Endothelial cell of hepatic sinusoid (primary cell): ENCODE results near the gene MBD5.

ENCODE experiments used
- in situ Hi-C: cut with HindIII; loops from 2 replicates; pipeline ENCODE4 v1.10.0; 2017; ENCODE audit warnings: low sequenced_read_pairs

The MBD5 gene

GRCh38 chr2:148209603-148210002 lies 188.7 kb downstream of the MBD5 start:
- in situ Hi-C loops, result no loop called here

GRCh38 chr2:148218326-148219075 lies 197.6 kb downstream of the MBD5 start:
- in situ Hi-C loops, result no loop called here

DNA sequence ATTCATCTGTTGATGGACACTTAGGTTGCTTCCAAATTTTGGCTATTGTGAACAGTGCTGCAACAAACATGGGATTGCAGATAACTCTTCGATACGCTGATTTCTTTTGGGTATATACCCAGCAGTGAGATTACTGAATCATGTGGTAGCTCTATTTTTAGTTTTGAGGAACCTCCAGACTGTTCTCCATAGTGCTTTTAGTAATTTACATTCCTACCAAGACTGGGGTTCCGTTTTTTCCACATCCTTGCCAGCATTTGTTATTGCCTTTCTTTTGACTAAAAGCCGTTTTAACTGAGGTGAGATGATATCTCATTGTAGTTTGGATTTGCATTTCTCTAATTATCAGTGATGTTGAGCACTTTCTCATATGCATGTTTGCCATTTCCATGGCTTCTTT lies 200.3 kb downstream of the MBD5 start:
- in situ Hi-C loops, result no loop called here

GRCh38 chr2:148221926-148222325 lies 201.0 kb downstream of the MBD5 start:
- in situ Hi-C loops, result no loop called here

DNA sequence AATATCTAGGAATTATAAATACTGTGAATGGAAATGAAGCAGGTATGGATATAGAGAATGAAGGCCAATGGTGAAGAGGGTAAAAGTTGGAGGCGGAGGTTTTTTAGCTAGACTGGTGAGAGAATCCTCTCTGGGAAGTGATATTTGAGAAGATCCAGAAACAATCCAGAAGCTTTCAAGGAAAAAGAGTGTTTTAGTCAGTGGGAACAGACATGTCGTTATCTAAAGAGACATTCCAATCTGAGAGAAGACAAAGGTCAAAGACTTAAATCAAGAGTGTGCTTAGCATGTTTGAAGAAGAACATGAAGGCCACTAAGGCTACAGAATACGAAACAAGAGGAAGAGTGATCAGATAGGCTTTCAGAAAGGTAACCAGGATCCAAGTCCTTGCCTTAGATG lies 211.0 kb downstream of the MBD5 start:
- in situ Hi-C loops, result loop anchor here (10.0 kb wide), 1 partner anchor 377 kb away; no protein-coding TSS in a partner anchor

GRCh38 chr2:148234143-148234542 lies 213.3 kb downstream of the MBD5 start:
- in situ Hi-C loops, result loop anchor here (10.0 kb wide), 1 partner anchor 379 kb away; no protein-coding TSS in a partner anchor

DNA sequence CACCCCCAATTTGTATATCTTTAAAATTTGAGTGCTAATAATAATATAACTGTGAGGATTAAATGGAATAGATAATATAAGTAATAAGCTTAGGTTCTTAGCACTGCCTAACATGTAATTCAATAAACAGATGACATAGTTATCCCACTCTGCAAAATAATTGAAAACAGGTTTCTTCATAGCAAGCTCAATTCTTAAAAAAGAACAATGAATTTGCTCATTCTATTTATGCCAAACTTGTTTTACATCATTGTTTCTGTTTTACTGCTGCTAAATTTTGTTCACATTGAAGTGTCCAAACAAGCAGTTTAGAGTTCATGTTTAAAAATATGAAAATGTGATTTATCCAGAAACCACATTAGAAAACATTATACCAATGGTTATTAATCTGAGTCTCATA lies 217.0 kb downstream of the MBD5 start:
- in situ Hi-C loops, result loop anchor here (10.0 kb wide), 1 partner anchor 383 kb away; no protein-coding TSS in a partner anchor

GRCh38 chr2:148238561-148238960 lies 217.7 kb downstream of the MBD5 start:
- in situ Hi-C loops, result loop anchor here (10.0 kb wide), 1 partner anchor 384 kb away; no protein-coding TSS in a partner anchor

DNA sequence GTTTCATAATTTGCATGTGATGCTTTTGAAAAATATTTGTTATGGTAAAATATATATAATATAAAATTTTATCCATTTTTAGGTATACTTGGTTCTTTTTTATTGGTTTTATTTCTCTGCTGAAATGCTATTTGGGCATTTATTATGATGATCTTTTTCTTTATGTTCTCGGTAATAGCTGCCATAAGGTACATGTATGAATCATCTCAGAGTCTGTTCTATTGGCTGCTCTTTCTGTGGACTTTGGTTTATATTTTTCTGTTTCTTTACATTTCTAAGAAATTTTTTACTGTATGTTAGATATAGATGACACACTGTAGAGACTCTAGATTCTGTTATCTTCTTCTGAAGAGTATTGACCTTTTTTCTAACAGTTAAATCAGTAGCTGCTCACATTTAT lies 219.9 kb downstream of the MBD5 start:
- in situ Hi-C loops, result no loop called here

DNA sequence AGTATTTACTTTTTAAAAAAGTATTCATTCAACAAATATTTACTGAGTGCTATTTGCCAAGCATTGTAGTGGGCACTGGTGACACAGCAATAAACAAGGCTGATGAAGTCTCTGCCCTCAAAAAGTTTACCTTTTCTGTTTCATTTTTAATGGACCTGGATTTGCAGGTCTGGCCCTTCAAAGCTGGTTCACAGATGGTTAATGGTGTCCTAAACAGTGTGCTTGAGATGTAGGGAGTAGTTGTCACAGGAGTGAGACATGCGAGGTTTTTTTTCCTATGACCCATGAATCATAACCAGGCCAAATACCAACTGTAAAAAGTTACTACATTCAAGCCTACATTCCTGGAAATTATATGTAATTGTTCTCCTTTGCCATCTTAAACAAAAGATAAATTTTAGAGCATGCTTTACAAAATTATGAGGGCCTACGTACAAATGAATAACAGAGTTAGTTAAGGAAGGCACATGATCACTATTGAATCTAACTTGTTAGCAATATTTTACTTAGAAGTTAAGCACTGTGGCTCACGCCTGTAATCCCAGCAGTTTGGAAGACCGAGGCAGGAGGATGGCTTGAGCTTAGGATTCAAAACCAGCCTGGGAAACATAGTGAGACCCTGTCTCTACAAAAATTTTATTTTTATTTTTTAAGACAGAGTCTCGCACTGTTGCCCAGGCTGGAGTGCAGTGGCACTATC lies 223.9 kb downstream of the MBD5 start:
- in situ Hi-C loops, result no loop called here

DNA sequence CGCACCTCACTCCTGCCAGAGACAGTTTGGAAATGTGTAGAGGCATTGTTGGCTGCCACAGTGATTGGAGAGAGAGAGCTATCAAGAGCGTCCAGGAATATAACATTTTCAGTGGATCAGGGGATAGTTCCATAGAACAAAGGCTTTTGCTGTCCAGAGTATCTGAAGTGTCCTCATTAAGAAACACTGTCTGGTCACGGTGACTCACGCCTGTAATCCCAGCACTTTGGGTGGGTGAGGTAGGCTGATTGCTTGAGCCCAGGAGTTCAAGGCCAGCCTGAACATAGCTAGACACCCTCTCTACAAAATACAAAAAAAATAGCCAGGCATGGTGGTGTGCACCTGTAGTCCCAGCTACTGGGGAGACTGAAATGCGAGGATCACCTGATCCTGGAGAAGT lies 231.1 kb downstream of the MBD5 start:
- in situ Hi-C loops, result no loop called here

- in situ Hi-C loops, result no loop called here
These were observed 231.8 kb downstream of the MBD5 start for GRCh38 chr2:148252646-148253045.

DNA sequence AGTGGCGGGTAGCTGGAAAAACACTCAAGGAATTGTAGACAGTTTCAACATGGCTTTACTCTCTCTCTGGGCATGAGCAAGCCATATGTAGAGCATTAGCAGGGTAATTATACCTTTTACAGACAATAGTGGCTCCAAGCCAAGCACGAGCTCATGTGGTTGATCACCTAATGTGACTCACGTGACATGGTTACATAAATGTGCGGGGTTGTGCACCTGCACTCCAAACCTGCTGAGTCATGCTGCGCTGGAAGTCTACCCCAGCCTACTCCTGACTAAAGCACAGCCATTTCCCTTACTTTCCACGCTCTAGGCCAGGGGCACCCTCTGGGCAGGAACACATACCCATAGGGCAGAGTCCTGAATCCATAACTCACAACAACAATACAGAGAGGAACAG lies 232.8 kb downstream of the MBD5 start:
- in situ Hi-C loops, result no loop called here

DNA sequence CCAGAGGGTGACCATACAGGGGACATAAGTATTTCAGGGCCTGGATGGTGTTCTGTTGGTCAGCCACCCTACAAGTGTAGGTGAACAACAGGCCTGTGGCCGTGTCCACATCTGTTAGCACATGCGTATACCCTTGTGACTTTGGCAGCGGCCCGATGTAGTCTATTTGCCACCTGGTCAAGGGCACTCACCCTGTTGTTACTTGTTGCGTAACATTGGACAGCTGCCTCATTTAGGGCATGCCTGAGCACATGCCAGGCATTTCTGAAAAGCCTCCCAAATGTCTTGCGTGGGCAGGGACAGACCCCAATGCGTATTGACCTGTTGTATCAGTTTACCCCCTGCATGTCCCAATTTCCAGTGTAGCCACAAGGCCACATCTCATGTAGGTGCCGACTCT lies 235.0 kb downstream of the MBD5 start:
- in situ Hi-C loops, result no loop called here

DNA sequence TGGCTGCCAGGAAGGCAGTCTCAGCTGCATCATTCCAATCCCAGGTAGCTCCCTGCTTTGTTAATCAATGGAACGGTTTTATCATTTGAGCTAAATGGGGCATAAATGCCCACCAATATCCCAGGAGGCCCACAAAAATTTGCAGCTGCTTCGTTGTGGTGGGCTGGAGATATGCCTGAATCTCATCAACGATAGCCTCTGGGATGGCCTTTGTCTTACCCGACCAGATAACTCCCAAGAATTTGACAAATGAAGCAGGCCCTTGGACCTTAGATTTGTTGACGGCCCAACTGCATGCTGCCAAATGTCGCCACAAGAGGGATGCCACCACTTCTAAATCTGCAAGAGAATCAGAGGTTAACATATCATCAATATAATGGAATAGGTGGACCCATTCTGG lies 236.4 kb downstream of the MBD5 start:
- in situ Hi-C loops, result no loop called here

DNA sequence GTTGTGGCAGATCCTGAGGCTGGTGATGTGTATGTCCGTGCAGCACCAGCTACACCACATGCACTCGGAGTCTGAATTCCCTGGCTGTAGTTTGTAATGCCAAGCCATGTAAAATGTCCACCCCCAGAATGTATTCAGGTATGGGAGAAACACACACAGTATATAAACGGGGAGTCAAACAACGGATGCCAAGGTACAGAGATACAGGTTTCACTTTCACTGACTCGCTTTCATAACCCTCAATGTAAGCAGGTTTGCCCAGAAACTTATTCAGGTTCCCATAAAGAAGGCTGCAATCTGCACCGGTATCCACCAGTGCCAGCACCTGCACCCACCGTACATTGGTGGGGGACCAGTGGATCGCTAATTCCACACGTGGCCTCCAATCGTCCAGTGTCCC lies 237.2 kb downstream of the MBD5 start:
- in situ Hi-C loops, result no loop called here

DNA sequence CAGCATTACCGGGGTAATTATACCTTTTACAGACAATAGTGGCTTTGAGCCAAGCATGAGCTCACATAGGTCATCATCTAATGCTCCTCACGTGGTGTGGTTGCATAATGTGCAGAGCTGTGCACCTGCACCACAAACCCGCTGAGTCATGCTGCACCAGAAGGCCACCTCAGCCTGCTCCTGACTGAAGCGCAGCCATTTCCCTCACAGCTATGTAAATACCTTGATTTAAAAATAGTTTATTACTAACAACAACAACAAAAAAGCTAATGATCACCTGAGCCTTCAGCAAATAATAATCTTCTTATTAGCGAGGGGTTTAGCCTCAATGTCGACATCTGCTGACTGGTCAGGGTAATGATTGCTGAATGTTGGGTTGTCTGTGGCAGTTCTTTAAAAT lies 238.8 kb downstream of the MBD5 start:
- in situ Hi-C loops, result no loop called here

- in situ Hi-C loops, result no loop called here
These were observed 243.0 kb downstream of the MBD5 start for GRCh38 chr2:148263890-148264289.

DNA sequence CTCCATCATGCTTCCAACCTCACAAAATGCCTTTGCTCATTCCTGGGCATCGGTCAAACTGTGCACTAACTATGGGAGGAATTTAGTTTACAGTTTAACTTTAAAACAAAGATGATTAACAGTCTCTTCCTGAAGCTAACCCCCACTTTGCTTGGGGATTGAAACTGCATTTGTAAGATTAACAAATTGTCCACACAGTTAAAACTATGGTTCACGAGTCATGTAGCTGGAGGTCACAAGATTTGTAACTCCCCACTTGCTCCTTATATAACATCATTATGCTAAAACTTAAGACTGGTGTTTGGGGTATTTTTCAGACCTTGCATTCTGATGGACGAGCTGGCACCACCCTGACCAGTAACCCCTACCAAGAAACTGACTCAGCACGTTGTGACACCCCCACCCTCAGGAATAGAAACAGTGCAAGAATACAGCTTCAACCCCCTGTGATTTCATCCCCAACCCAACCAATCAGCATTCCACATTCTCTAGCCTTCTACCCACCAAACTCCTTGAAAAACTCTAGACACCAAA lies 252.3 kb downstream of the MBD5 start:
- in situ Hi-C loops, result no loop called here

DNA sequence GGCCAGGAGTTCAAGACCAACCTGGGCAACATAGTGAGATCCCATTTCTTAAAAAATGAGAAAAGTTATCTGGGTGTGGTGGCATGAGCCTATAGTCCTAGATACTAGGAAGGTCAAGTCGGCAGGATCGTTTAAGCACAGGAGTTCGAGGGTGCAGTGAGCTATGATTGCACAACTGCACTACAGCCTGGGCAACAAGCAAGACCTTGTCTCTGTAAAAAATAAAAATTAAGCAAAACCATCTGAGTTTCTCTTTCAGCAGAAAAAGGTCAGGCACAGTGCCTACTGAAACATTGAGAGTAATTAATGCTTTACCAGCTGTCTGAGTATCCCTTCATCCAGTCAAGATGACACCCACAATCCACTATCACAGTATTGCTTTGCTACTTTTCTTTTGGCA lies 258.3 kb downstream of the MBD5 start:
- in situ Hi-C loops, result no loop called here

GRCh38 chr2:148282201-148282600 lies 261.3 kb downstream of the MBD5 start:
- in situ Hi-C loops, result no loop called here

DNA sequence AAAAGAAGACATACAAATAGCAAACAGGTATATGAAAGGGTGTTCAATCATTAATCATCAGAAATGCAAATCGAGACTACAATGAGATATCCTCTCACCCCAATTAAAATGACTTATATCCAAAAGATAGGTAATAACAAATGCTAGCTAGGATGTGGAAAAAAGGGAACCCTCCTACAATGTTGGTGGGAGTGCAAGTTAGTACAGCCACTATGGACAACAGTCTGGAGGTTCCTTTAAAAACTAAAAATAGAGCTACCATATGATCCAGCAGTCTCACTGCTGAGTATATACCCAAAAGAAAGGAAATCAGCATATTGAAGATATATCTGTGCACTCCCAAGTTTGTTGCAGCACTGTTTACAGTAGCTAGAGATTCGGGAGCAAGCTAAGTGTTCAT lies 271.5 kb downstream of the MBD5 start:
- in situ Hi-C loops, result no loop called here
